RWPE2 (cell line): ENCODE measurements around the gene PFAS.

Experiments
- ATAC-seq: fragments of 200-7000 bp; cut with Tn5 transposase; 3 replicates; pipeline ENCODE4 v1.9.1; 2021; ENCODE audit warnings: low read depth
- DNase-seq: peaks from one replicate; pipeline ENCODE4 v3.0.0-alpha.2; 2020; ENCODE audit warnings: low spot score
- H3K27ac ChIP-seq: fragments of 450-650 bp; 2 replicates; pipeline ENCODE4 v1.5.1; 2017; ENCODE audit warnings: mild to moderate bottlenecking; ENCODE audit not compliant: poor library complexity, severe bottlenecking
- H3K27me3 ChIP-seq: fragments of 250-450 bp; sonication (Bioruptor Pico); 2 replicates; pipeline ENCODE4 v1.5.1; 2021; ENCODE audit warnings: mild to moderate bottlenecking, moderate library complexity; ENCODE audit not compliant: insufficient read depth, poor library complexity, severe bottlenecking
- H3K36me3 ChIP-seq: fragments of 250-450 bp; sonication (Bioruptor Pico); 2 replicates; pipeline ENCODE4 v1.5.1; 2020; ENCODE audit warnings: low read depth, mild to moderate bottlenecking, moderate library complexity
- H3K4me1 ChIP-seq: fragments of 250-450 bp; sonication (Bioruptor Pico); 2 replicates; pipeline ENCODE4 v1.5.1; 2021; ENCODE audit warnings: mild to moderate bottlenecking, moderate library complexity; ENCODE audit not compliant: insufficient read depth, poor library complexity, severe bottlenecking
- H3K4me3 ChIP-seq: fragments of 250-450 bp; sonication (Bioruptor Pico); 2 replicates; pipeline ENCODE4 v1.5.1; 2021; ENCODE audit warnings: mild to moderate bottlenecking, moderate library complexity; ENCODE audit not compliant: severe bottlenecking
- H3K9me3 ChIP-seq: fragments of 250-450 bp; sonication (Bioruptor Pico); 2 replicates; pipeline ENCODE4 v1.5.1; 2021; ENCODE audit warnings: mild to moderate bottlenecking, moderate library complexity; ENCODE audit not compliant: severe bottlenecking
- TF ChIP-seq, protein P1 (sequence below): fragments of 450-650 bp; IDR thresholded peaks from one replicate; pipeline ENCODE4 v1.5.1; 2017; ENCODE audit warnings: mild to moderate bottlenecking, moderate library complexity; ENCODE audit not compliant: poor library complexity, severe bottlenecking

The PFAS gene

DNA sequence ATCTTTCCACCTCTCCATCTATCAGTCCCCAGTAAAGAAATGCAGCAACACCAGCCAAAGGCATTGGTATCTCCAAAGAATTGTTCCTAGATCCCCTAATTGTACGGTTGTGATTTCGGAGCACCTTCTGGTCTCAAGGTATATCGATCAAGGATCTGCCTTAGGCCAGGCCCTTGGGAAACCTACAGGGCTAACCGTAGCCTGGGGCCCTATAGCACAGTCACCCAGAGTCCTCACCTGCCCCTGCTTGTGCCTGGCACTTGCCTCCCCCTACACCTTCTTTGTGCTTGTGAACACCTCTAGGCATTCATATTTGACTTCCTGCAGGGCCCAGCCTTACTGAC is 21.9 kb upstream of the PFAS start:
- TF ChIP-seq, protein P1, sequence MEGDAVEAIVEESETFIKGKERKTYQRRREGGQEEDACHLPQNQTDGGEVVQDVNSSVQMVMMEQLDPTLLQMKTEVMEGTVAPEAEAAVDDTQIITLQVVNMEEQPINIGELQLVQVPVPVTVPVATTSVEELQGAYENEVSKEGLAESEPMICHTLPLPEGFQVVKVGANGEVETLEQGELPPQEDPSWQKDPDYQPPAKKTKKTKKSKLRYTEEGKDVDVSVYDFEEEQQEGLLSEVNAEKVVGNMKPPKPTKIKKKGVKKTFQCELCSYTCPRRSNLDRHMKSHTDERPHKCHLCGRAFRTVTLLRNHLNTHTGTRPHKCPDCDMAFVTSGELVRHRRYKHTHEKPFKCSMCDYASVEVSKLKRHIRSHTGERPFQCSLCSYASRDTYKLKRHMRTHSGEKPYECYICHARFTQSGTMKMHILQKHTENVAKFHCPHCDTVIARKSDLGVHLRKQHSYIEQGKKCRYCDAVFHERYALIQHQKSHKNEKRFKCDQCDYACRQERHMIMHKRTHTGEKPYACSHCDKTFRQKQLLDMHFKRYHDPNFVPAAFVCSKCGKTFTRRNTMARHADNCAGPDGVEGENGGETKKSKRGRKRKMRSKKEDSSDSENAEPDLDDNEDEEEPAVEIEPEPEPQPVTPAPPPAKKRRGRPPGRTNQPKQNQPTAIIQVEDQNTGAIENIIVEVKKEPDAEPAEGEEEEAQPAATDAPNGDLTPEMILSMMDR = no peak
- Histone ChIP-seq H3K36me3 (peaks cover 47% of the 10 kb centered on the region), H3K27me3 (no peaks in the 10 kb centered on the region), H3K9me3 (no peaks in the 10 kb centered on the region), H3K4me1 (peaks cover 5% of the 10 kb centered on the region), H3K4me3 (peak overlapping the region; percentile 26), H3K27ac (peak overlapping the region; percentile 34)
- ATAC-seq = no peak
- DNase-seq = no peak

DNA sequence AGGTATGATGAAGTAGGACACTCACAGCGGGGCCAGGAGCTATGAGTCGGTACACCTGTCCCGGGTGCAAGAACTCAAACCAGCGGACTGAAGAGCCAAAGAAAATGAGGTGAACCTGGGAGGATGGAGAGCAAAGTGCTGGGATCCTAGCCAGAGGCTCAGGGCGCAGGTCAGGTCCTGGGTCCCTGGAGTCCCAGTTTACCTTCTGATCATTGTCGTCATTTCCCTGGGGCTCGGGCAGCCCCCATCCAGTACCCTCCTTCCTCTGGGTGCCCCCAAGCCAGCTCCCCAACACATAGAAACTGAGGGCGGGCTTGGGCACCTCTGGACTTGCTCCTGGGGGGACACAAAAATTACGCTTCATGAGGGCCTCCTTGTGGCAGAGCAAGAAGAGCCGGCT is 17.4 kb upstream of the PFAS start:
- peaks cover 91% of the 10 kb centered on the region for H3K36me3 ChIP-seq
- no peak for ATAC-seq
- DNase-seq = no peak
- H3K27me3 ChIP-seq = no peaks in the 10 kb centered on the region
- H3K4me3 ChIP-seq = no peak overlapping the region
- H3K27ac ChIP-seq = no peak overlapping the region
- H3K9me3 ChIP-seq = no peaks in the 10 kb centered on the region
- no peaks in the 10 kb centered on the region for H3K4me1 ChIP-seq
- TF ChIP-seq, protein P1 = no peak

GRCh38 chr17:8234361-8235270 is 14.5 kb upstream of the PFAS start:
- Histone ChIP-seq H3K27ac (no peak overlapping the region), H3K4me3 (no peak overlapping the region), H3K9me3 (no peaks in the 10 kb centered on the region), H3K36me3 (peaks cover 89% of the 10 kb centered on the region), H3K27me3 (no peaks in the 10 kb centered on the region), H3K4me1 (no peaks in the 10 kb centered on the region)
- DNase-seq (no peak), ATAC-seq (no peak)
- TF ChIP-seq, protein P1 = no peak

DNA sequence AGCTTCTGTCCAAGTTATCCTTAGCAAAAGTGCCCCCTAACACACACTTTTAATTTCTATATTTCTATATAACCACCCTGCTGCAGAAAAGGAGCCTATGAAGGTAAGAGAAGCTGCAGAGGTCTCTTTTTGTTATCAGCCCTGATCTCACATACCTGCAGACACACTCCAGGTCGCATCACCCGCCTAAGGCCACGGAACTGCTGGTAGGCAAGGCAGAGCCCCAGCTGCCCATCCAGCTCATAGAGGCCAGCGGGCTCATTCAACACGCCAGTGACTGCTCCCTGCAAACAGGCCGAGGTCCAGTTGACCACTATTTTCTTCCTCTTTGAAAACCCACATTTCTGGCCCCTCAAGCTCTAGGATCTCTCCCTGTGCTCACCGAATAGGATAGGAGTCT is 13.4 kb upstream of the PFAS start:
- no peak overlapping the region for H3K4me3 ChIP-seq
- no peaks in the 10 kb centered on the region for H3K4me1 ChIP-seq
- H3K27me3 ChIP-seq = no peaks in the 10 kb centered on the region
- no peak overlapping the region for H3K27ac ChIP-seq
- DNase-seq (no peak), ATAC-seq (no peak)
- peaks cover 85% of the 10 kb centered on the region for H3K36me3 ChIP-seq
- no peaks in the 10 kb centered on the region for H3K9me3 ChIP-seq
- TF ChIP-seq, protein P1 = no peak

- Histone ChIP-seq H3K27me3 (no peaks in the 10 kb centered on the region), H3K9me3 (no peaks in the 10 kb centered on the region), H3K4me3 (no peak overlapping the region), H3K4me1 (no peaks in the 10 kb centered on the region), H3K36me3 (peaks cover 76% of the 10 kb centered on the region), H3K27ac (no peak overlapping the region)
- no peak for ATAC-seq
- TF ChIP-seq, protein P1 = no peak
- no peak for DNase-seq
Observed at GRCh38 chr17:8237175-8237574, 11.9 kb upstream of the PFAS start.
